ENCODE measurements around the gene NEK11. TPM values are rescaled to one million over a fixed set of nuclear protein-coding genes. Genes with fewer than 3 reads are reported as not detected.

Gene NEK11
- total RNA-seq, 2 donors from 2014 or later: 7.4 to 14.0 TPM

- no peaks in the 10 kb centered on the region for H3K36me3 ChIP-seq
- H3K9me3 ChIP-seq: no peaks in the 10 kb centered on the region
- H3K4me3 ChIP-seq: no peak overlapping the region
- intact Hi-C loops (cut with DNase I): no loop called here
- no peak overlapping the region for H3K27ac ChIP-seq
- no peaks in the 10 kb centered on the region for H3K27me3 ChIP-seq (replicated peaks; ENCODE audit: insufficient read depth)
- DNase-seq (ENCODE audit: low spot score): no peak
- H3K4me1 ChIP-seq (replicated peaks): no peaks in the 10 kb centered on the region
- TF ChIP-seq POLR2A (IDR thresholded peaks at IDR 0.05) (no peak), POLR2AphosphoS5 (IDR thresholded peaks at IDR 0.05) (no peak), CTCF (IDR thresholded peaks at IDR 0.05) (no peak)
- 93% methylated on average over 3 of the region's 3 CpGs for whole genome bisulfite sequencing
Measured at GRCh38 chr3:131232711-131233267, 206.1 kb downstream of the NEK11 start.

GRCh38 chr3:131233900-131234668, 207.4 kb downstream of the NEK11 start:
- TF ChIP-seq CTCF (IDR thresholded peaks at IDR 0.05) (no peak), POLR2A (IDR thresholded peaks at IDR 0.05) (no peak), POLR2AphosphoS5 (IDR thresholded peaks at IDR 0.05) (no peak)
- no peak overlapping the region for H3K4me3 ChIP-seq
- H3K27ac ChIP-seq: no peak overlapping the region
- DNase-seq (ENCODE audit: low spot score): no peak
- intact Hi-C loops (cut with DNase I): no loop called here
- H3K9me3 ChIP-seq: no peaks in the 10 kb centered on the region
- WGBS: 78% methylated on average over 5 of the region's 5 CpGs
- no peaks in the 10 kb centered on the region for H3K4me1 ChIP-seq (replicated peaks)
- no peaks in the 10 kb centered on the region for H3K27me3 ChIP-seq (replicated peaks; ENCODE audit: insufficient read depth)
- H3K36me3 ChIP-seq: no peaks in the 10 kb centered on the region

- Histone ChIP-seq H3K27ac (no peak overlapping the region), H3K4me1 (replicated peaks) (no peaks in the 10 kb centered on the region), H3K27me3 (replicated peaks; ENCODE audit: insufficient read depth) (no peaks in the 10 kb centered on the region), H3K9me3 (no peaks in the 10 kb centered on the region), H3K36me3 (no peaks in the 10 kb centered on the region), H3K4me3 (no peak overlapping the region)
- 51% methylated on average over 6 of the region's 6 CpGs for WGBS
- intact Hi-C loops (cut with DNase I): no loop called here
- DNase-seq (ENCODE audit: low spot score): no peak
- TF ChIP-seq POLR2AphosphoS5 (IDR thresholded peaks at IDR 0.05) (no peak), CTCF (IDR thresholded peaks at IDR 0.05) (no peak), POLR2A (IDR thresholded peaks at IDR 0.05) (no peak)
Measured at GRCh38 chr3:131236421-131236820, 209.7 kb downstream of the NEK11 start.

GRCh38 chr3:131238496-131238895, 211.8 kb downstream of the NEK11 start:
- H3K9me3 ChIP-seq: no peaks in the 10 kb centered on the region
- H3K36me3 ChIP-seq: no peaks in the 10 kb centered on the region
- no peak for DNase-seq (ENCODE audit: low spot score)
- no peaks in the 10 kb centered on the region for H3K4me1 ChIP-seq (replicated peaks)
- TF ChIP-seq POLR2AphosphoS5 (IDR thresholded peaks at IDR 0.05): no peak
- H3K4me3 ChIP-seq: no peak overlapping the region
- intact Hi-C loops (cut with DNase I): no loop called here
- H3K27me3 ChIP-seq (replicated peaks; ENCODE audit: insufficient read depth): no peaks in the 10 kb centered on the region
- 89% methylated on average over 2 of the region's 2 CpGs for WGBS
- no peak overlapping the region for H3K27ac ChIP-seq

GRCh38 chr3:131239267-131239666, 212.6 kb downstream of the NEK11 start:
- no peaks in the 10 kb centered on the region for H3K27me3 ChIP-seq (replicated peaks; ENCODE audit: insufficient read depth)
- WGBS: 90% methylated on average over 3 of the region's 3 CpGs
- no peaks in the 10 kb centered on the region for H3K9me3 ChIP-seq
- H3K4me1 ChIP-seq (replicated peaks): no peaks in the 10 kb centered on the region
- H3K36me3 ChIP-seq: no peaks in the 10 kb centered on the region
- H3K4me3 ChIP-seq: no peak overlapping the region
- H3K27ac ChIP-seq: no peak overlapping the region
- no peak for TF ChIP-seq CTCF (IDR thresholded peaks at IDR 0.05)
- TF ChIP-seq POLR2A (IDR thresholded peaks at IDR 0.05): no peak
- no peak for TF ChIP-seq POLR2AphosphoS5 (IDR thresholded peaks at IDR 0.05)
- intact Hi-C loops (cut with DNase I): no loop called here
- DNase-seq (ENCODE audit: low spot score): no peak

Data from prostate gland (tissue), 2 donors.